ENCODE data around the gene SREBF1.
"Not testable (repeated sequence)": the region's sequence is repeated elsewhere in the genome, so short reads cannot be mapped to it uniquely, and the experiment has no call there.

Gene SREBF1

DNA sequence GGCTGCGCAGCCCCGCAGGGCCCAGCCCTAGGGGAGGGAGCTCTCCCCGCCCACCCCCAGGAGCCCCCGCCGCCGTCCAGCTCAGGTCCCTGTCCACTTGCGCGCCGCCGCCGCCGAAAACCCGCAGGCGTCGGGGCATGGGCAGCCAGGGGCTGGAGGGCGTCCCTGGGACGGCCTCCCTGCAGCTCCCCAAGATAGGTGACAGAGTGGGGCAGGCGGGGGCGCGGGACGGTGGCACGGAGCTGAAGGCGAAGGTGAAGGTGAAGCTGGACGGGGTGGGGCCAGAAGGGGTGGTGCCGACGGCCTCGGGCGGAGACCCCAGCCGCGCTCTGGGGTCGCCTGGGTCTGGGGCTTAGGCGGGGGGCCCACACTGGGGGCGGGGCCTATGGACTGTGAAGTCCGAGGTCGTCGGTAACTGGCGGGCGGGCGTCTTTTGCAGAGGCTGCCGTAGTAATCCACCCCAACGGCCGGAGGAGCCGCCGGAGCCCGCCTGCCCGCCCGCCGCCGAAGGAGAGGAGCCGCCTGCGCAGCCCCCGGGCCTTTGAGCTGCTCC, 27.2 kb downstream of the SREBF1 start:
- DNase-seq: no peak

- DNase-seq: peak; percentile 88
Observed at GRCh38 chr17:17808706-17809432, 27.9 kb downstream of the SREBF1 start.

DNA sequence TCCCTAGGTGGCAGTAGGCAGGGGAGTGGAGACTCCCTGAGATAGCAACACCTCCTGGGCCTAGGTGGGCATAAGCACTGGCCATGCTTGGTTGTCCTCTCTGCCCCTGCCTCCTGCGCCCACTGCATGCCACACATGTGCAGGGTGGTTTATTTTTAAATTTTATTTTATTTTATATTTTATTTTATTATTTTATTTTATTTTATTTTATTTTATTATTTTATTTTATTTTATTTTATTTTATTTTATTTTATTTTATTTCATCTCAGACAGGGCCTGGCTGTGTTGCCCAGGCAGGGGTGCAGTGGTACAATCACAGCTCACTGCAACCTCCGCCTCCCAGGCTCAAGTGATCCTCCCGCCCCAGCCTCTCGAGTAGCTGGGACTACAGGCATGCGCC, 28.6 kb downstream of the SREBF1 start:
- not testable (repeated sequence) for DNase-seq

DNA sequence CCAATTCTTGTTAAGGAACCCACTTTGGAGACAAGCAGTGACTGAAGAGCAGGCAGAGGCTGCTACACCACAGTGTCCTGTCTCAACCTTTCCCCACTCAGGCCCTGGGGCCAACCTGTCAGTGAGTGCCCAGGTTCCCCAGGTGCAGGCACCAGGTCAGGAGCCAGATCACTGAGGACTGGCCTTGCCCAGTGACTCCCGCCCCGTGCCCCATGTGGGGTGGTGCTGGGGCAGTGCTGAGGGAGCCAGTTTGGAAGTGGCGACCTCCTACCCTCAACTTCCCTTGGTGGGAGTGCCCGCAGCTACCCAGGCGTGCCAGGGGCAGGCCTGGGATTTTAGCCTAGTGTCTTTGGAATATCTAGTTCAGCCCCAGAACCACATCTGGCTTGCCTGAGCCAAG, 29.3 kb downstream of the SREBF1 start:
- no peak for DNase-seq

DNA sequence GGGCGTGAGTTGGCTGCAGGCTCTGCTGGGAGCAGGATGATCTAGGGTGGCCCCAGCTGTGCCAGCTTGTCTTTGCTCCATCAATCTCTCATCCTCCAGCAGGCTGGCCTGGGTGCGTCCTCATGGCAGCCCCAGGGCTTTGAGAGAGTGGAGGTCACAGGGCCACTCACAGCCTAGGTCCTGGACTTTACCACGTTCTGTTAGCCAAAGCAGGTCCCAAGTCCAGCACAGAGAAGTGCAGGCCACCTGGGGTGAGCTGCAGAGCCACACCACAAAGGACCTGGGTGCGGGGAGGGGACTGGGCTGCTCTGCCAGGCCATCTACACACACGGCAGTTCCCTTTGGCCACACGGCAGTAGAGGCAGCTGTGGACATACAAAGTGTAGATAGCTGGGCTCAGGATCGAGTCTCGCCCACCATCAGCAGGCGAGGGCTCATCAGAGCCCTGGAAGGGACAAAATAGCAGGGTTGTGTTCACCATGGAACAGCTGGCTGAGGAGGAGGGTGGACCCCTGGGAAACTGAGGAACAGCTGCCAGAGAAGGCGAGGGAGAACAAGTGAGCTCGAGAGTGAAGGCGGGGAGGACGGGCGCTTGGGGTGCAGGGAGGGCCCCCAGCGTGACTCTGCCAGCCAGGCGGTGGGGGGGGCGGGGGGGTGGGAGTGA, 30.0 kb downstream of the SREBF1 start:
- DNase-seq: no peak

GRCh38 chr17:17806035-17806434, 30.8 kb downstream of the SREBF1 start:
- no peak for DNase-seq

DNA sequence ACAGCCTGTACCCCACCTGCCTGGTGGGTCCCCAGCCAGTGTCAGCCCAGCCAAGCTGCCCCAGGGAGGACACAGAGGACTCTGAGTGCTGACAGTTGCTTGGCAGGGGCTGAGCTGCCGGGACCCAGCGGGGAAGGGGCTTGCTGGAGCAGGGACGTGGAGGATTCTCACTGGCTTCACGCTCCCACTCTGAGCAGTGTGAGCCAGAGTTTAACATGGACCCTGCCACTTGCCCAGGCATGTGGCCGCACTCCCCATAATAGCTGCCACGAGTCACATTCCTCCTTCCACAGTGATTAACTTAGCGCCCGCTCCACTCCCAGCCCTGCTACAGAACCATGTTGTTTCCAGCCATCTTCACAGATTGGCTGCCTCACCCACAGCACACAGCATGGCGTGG, 31.2 kb downstream of the SREBF1 start:
- DNase-seq: no peak

GRCh38 chr17:17804007-17804406, 32.8 kb downstream of the SREBF1 start:
- no peak for DNase-seq

DNA sequence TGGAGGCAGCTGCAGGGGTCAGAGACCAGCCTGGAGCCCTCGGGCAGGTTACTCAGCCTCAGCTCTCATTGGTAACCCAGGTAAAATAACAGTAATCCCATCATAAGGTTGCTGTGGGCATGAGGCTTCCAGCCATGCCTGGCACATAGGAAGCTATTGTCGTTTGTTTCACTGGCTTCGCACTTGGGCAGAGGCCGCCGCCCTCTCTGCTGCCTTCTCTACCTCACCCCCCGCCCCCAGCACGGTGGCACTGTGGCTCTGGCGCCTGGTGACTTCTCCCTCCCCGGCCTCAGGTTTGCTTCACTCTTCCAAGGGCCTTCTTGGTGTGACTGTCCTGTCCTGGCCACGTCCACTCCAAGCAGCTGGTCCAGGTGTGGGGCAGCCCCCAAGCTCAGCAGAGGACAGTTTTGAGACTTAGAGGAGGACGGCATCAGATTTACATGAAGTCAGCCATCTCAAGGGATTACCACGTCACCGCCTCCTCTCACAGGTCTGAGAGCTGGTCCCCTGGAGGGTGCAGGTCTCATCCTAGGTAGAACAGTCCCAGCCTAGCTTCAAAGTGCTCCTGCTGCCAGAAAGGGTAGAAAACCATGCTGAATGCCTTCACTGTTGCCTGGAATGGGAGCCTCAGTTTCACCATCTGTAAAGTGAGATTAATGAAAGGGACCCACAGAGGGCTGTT, 34.8 kb downstream of the SREBF1 start:
- no peak for DNase-seq

GRCh38 chr17:17800504-17801021, 36.2 kb downstream of the SREBF1 start:
- DNase-seq: no peak

DNA sequence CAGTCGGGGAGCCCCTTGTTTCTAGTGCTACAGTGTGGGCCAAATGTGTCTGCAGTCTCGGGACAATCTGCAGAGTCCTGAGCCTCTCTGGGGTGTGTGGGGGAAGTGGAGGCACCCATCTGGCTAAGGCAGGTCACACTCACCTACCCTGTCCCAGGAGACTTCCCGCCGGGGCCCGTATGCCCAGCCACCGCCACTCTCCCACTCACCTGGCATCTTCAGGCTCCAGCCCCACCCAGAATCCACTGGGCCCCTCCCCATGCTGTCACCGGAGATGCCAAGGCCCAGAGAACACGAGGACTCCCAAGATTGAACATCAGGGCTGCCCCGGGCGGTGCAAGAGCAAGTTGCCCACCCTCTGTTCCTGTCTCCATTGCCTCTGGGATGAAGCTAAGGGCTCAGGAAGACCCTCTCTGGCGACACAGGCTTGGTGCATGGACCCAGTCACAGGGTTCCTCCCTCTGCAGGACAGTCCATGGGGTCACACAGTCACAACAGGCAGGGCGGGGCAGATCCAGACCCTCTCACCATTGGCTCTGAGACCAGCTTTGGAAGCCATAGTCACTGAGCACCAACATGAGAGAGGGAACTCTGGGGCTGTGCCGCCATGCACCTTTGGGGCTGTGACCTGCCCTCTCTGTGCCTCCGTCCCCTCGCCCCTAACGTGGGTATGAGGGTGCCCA, 38.1 kb downstream of the SREBF1 start:
- DNase-seq: no peak

- no peak for DNase-seq
Observed at GRCh38 chr17:17798010-17798556, 38.7 kb downstream of the SREBF1 start.

DNA sequence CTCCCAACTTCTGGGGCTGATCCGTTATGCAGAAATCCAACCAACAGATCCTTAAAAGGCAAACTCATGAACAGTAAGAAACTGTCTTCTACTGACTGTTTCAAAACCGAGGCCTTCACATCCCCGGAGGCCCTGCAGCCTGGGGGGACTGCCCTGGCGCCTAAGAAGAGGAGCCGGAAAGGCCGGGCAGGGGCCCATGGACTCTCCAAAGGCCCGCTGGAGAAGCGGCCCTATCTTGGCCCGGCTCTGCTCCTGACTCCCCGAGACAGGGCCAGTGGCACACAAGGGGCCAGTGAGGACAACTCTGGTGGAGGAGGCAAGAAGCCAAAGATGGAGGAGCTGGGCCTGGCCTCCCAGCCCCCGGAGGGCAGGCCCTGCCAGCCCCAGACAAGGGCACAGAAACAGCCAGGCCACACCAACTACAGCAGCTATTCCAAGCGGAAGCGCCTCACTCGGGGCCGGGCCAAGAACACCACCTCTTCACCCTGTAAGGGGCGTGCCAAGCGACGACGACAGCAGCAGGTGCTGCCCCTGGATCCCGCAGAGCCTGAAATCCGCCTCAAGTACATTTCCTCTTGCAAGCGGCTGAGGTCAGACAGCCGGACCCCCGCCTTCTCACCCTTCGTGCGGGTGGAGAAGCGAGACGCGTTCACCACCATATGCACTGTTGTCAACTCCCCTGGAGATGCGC, 39.5 kb downstream of the SREBF1 start:
- DNase-seq: no peak

GRCh38 chr17:17796787-17797061, 40.1 kb downstream of the SREBF1 start:
- no peak for DNase-seq

DNA sequence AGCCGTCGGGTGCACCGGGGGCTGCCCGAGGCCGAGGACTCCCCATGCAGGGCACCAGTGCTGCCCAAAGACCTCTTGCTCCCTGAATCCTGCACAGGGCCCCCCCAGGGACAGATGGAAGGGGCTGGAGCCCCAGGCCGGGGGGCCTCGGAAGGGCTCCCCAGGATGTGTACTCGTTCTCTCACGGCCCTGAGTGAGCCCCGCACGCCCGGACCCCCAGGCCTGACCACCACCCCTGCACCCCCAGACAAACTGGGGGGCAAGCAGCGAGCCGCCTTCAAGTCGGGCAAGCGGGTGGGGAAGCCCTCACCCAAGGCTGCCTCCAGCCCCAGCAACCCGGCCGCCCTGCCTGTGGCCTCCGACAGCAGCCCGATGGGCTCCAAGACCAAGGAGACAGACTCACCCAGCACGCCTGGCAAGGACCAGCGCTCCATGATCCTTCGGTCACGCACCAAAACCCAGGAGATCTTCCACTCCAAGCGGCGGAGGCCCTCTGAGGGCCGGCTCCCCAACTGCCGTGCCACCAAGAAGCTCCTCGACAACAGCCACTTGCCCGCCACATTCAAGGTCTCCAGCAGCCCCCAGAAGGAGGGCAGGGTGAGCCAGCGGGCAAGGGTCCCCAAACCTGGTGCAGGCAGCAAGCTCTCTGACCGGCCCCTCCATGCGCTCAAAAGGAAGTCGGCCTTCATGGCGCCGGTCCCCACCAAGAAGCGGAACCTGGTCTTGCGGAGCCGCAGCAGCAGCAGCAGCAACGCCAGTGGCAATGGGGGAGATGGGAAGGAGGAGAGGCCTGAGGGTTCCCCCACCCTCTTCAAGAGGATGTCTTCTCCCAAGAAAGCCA, 40.6 kb downstream of the SREBF1 start:
- DNase-seq: no peak

GRCh38 chr17:17795296-17795695, 41.5 kb downstream of the SREBF1 start:
- DNase-seq: no peak

DNA sequence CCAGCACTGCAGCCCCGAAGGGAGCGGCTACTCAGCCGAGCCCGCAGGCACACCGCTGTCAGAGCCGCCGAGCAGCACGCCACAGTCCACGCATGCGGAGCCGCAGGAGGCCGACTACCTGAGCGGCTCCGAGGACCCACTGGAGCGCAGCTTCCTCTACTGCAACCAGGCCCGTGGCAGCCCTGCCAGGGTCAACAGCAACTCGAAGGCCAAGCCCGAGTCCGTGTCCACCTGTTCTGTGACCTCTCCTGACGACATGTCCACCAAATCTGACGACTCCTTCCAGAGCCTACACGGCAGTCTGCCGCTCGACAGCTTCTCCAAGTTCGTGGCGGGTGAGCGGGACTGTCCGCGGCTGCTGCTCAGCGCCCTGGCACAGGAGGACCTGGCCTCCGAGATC, 42.4 kb downstream of the SREBF1 start:
- DNase-seq: no peak

DNA sequence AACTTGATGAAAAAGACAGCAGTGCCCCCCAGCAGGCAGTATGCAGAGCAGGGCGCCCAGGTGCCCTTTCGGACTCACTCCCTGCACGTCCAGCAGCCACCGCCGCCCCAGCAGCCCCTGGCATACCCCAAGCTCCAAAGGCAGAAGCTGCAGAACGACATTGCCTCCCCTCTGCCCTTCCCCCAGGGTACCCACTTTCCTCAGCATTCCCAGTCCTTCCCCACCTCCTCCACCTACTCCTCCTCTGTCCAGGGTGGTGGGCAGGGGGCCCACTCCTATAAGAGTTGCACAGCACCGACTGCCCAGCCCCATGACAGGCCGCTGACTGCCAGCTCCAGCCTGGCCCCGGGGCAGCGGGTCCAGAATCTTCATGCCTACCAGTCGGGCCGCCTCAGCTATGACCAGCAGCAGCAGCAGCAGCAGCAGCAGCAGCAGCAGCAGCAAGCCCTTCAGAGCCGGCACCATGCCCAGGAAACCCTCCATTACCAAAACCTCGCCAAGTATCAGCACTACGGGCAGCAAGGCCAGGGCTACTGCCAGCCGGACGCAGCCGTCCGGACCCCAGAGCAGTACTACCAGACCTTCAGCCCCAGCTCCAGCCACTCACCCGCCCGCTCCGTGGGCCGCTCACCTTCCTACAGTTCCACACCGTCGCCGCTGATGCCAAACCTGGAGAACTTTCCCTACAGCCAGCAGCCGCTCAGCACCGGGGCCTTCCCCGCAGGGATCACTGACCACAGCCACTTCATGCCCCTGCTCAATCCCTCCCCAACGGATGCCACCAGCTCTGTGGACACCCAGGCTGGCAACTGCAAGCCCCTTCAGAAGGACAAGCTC, 43.2 kb downstream of the SREBF1 start:
- no peak for DNase-seq

DNA sequence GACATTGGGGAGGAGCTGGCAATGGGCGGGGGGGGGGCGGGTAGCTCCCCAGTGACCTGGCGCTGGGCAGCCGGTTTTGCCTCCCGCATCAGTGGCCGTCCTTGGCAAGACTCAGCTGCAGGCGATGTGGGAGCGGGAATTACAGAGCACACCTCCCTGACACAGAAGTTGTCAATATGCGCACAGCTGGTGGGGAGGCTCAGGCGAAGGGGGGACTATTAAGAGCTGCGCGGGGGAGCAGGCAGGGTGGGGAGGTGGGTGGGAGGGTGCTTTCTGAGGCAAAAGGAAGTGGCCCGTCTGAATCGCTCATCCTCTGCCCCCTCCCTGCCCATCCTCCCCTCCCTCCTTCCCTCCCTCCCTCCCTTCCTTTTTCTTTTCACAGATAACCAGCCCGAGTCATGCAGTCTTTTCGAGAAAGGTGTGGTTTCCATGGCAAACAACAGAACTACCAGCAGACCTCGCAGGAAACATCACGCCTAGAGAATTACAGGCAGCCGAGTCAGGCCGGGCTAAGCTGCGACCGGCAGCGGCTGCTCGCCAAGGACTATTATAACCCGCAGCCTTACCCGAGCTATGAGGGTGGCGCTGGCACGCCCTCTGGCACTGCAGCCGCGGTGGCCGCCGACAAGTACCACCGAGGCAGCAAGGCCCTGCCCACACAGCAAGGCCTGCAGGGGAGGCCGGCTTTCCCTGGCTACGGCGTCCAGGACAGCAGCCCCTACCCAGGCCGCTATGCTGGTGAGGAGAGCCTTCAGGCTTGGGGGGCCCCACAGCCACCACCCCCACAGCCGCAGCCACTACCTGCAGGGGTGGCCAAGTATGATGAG, 44.0 kb downstream of the SREBF1 start:
- peak; percentile 84 for DNase-seq

All from islet precursor cell (in vitro differentiated cells).